Parathyroid adenoma (tissue), 2 donors: ENCODE measurements around the gene CACNA1A.

Source experiments
- H2AFZ ChIP-seq: fragments of 300-600 bp; sonication (generic); one replicate; pipeline ENCODE4 v1.7.0; 2017; ENCODE audit warnings: antibody characterized with exemption, mild to moderate bottlenecking
- H3K27ac ChIP-seq: fragments of 300-600 bp; sonication (generic); one replicate; pipeline ENCODE4 v1.7.0; 2017
- H3K27me3 ChIP-seq: fragments of 300-600 bp; sonication (generic); one replicate; pipeline ENCODE4 v1.7.0; 2017; ENCODE audit warnings: low read length; ENCODE audit not compliant: control insufficient read depth, insufficient read depth
- H3K36me3 ChIP-seq: fragments of 300-600 bp; sonication (generic); one replicate; pipeline ENCODE4 v1.7.0; 2017; ENCODE audit warnings: low read length; ENCODE audit not compliant: control insufficient read depth, insufficient read depth
- H3K4me1 ChIP-seq: fragments of 300-600 bp; sonication (generic); one replicate; pipeline ENCODE4 v1.7.0; 2017; ENCODE audit warnings: control low read depth
- H3K4me2 ChIP-seq: fragments of 300-600 bp; sonication (generic); one replicate; pipeline ENCODE4 v1.7.0; 2017; ENCODE audit warnings: low read length
- H3K4me3 ChIP-seq: fragments of 300-600 bp; sonication (generic); one replicate; pipeline ENCODE4 v1.7.0; 2017; ENCODE audit warnings: low read depth, low read length
- H3K79me2 ChIP-seq: fragments of 300-600 bp; sonication (generic); one replicate; pipeline ENCODE4 v1.7.0; 2017; ENCODE audit warnings: control low read depth
- H3K9ac ChIP-seq: fragments of 300-600 bp; sonication (generic); one replicate; pipeline ENCODE4 v1.7.0; 2017; ENCODE audit warnings: mild to moderate bottlenecking
- H3K9me3 ChIP-seq: fragments of 300-600 bp; sonication (generic); one replicate; pipeline ENCODE4 v1.7.0; 2017; ENCODE audit warnings: low read length; ENCODE audit not compliant: control insufficient read depth
- CTCF ChIP-seq: fragments of 300-600 bp; sonication (generic); IDR thresholded peaks from one replicate; pipeline ENCODE4 v1.7.0; 2017; ENCODE audit warnings: antibody characterized with exemption, mild to moderate bottlenecking
- donor health status: primary hyperparathyroidism.

CACNA1A gene

GRCh38 chr19:13329766-13330165, 176.5 kb downstream of the CACNA1A start:
- no peak for TF ChIP-seq CTCF
- no peak overlapping the region for H3K4me2 ChIP-seq
- H2AFZ ChIP-seq: no peak overlapping the region
- no peak overlapping the region for H3K9ac ChIP-seq
- no peaks in the 10 kb centered on the region for H3K4me1 ChIP-seq
- H3K27me3 ChIP-seq: no peaks in the 10 kb centered on the region
- no peak overlapping the region for H3K27ac ChIP-seq
- H3K4me3 ChIP-seq: no peak overlapping the region
- no peaks in the 10 kb centered on the region for H3K36me3 ChIP-seq
- no peaks in the 10 kb centered on the region for H3K79me2 ChIP-seq
- no peaks in the 10 kb centered on the region for H3K9me3 ChIP-seq

GRCh38 chr19:13328241-13328640, 178.0 kb downstream of the CACNA1A start:
- no peak overlapping the region for H3K4me3 ChIP-seq
- no peak overlapping the region for H3K27ac ChIP-seq
- H3K4me2 ChIP-seq: no peak overlapping the region
- no peaks in the 10 kb centered on the region for H3K36me3 ChIP-seq
- TF ChIP-seq CTCF: no peak
- no peak overlapping the region for H3K9ac ChIP-seq
- no peaks in the 10 kb centered on the region for H3K9me3 ChIP-seq
- no peaks in the 10 kb centered on the region for H3K27me3 ChIP-seq
- no peaks in the 10 kb centered on the region for H3K4me1 ChIP-seq
- no peaks in the 10 kb centered on the region for H3K79me2 ChIP-seq
- no peak overlapping the region for H2AFZ ChIP-seq

GRCh38 chr19:13319526-13319925, 186.8 kb downstream of the CACNA1A start:
- Histone ChIP-seq H3K36me3 (no peaks in the 10 kb centered on the region), H3K4me3 (no peak overlapping the region), H3K4me1 (no peaks in the 10 kb centered on the region), H3K9me3 (no peaks in the 10 kb centered on the region), H3K79me2 (no peaks in the 10 kb centered on the region), H3K27ac (no peak overlapping the region), H3K27me3 (no peaks in the 10 kb centered on the region), H3K9ac (no peak overlapping the region), H2AFZ (no peak overlapping the region), H3K4me2 (no peak overlapping the region)
- no peak for TF ChIP-seq CTCF

- Histone ChIP-seq H2AFZ (no peak overlapping the region), H3K27ac (no peak overlapping the region), H3K79me2 (no peaks in the 10 kb centered on the region), H3K27me3 (no peaks in the 10 kb centered on the region), H3K4me3 (no peak overlapping the region), H3K4me2 (no peak overlapping the region), H3K9ac (no peak overlapping the region), H3K9me3 (no peaks in the 10 kb centered on the region), H3K36me3 (no peaks in the 10 kb centered on the region), H3K4me1 (no peaks in the 10 kb centered on the region)
- TF ChIP-seq CTCF: no peak
Measured at GRCh38 chr19:13318190-13318589, 188.1 kb downstream of the CACNA1A start.

- Histone ChIP-seq H3K4me2 (no peak overlapping the region), H3K4me3 (no peak overlapping the region), H3K9ac (no peak overlapping the region), H3K9me3 (no peaks in the 10 kb centered on the region), H3K36me3 (no peaks in the 10 kb centered on the region), H2AFZ (no peak overlapping the region), H3K27ac (no peak overlapping the region), H3K27me3 (no peaks in the 10 kb centered on the region), H3K79me2 (no peaks in the 10 kb centered on the region), H3K4me1 (no peaks in the 10 kb centered on the region)
- no peak for TF ChIP-seq CTCF
Measured at GRCh38 chr19:13315495-13315894, 190.8 kb downstream of the CACNA1A start.
